Measurements from ENCODE around the gene PAIP2.
A peak's percentile ranks its signal among the peaks of the same experiment; 100 is the strongest.
"Not testable (repeated sequence)": the region's sequence is repeated elsewhere in the genome, so short reads cannot be mapped to it uniquely, and the experiment has no call there.

Gene PAIP2

DNA sequence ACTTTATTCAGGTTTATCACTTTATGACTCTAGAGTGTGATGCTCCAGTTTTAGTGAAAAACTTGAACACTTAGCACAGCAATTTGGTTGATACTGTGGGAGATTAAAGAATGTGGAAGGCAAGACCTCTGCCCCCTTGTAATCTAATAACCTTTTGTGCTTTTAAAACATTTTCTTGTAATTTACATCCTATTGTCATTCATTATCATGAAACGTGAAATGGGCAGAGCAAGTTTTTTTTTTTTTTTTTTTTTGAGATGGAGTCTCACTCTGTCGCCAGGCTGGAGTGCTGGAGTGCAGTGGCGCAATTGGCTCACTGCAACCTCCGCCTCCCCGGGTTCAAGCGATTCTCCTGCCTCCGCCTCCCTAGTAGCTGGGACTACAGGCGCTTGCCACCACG lies 1.8 kb downstream of the PAIP2 start:
- ChIA-PET POLR2A (interaction anchor here (0.9 to 1.0 kb wide), 2 partner anchors 9 to 48 kb away, joined by 3 to 5 read pairs; no protein-coding TSS in a partner anchor), CTCF (interaction anchor here (1.0 to 1.1 kb wide), 3 partner anchors 10 to 48 kb away, joined by 3 to 5 read pairs (median 3); no protein-coding TSS in a partner anchor)
- peak overlapping the region in 1 of 2 experiments; percentile 25 for H3K27ac ChIP-seq (ENCODE audit: insufficient read depth in 1 of 2, low read depth in 1 of 2, low read length in 2 of 2, poor library complexity in 1 of 2, severe bottlenecking in 2 of 2)
- H3K36me3 ChIP-seq (ENCODE audit: control insufficient read depth in 4 of 4, insufficient read depth in 4 of 4, low read length in 3 of 4): peaks cover 3 to 18% (median 5%) of the 10 kb centered on the region in 4 experiments
- H3K4me1 ChIP-seq (ENCODE audit: control extremely low read depth in 1 of 4, control insufficient read depth in 4 of 4, insufficient read depth in 4 of 4, low read length in 3 of 4): peaks cover 11 to 33% (median 25%) of the 10 kb centered on the region in 4 experiments
- no peaks in the 10 kb centered on the region for H3K9me3 ChIP-seq (ENCODE audit: control extremely low read depth in 1 of 5, control insufficient read depth in 4 of 5, insufficient read depth in 2 of 5, low read depth in 1 of 5, low read length in 4 of 5)
- H3K27me3 ChIP-seq (replicated peaks in 2 of 5; ENCODE audit: control insufficient read depth in 4 of 5, insufficient read depth in 5 of 5, low read length in 4 of 5): no peaks in the 10 kb centered on the region
- no peak for DNase-seq
- WGBS (ENCODE audit: insufficient coverage): 95% methylated on average over 8 of the region's 9 CpGs
- H3K4me3 ChIP-seq (ENCODE audit: control insufficient read depth in 1 of 7, extremely low read depth in 1 of 7, insufficient read depth in 4 of 7, low read depth in 2 of 7, low read length in 6 of 7): peak overlapping the region in 6 of 7 experiments; percentile 86 to 97 (median 94)

DNA sequence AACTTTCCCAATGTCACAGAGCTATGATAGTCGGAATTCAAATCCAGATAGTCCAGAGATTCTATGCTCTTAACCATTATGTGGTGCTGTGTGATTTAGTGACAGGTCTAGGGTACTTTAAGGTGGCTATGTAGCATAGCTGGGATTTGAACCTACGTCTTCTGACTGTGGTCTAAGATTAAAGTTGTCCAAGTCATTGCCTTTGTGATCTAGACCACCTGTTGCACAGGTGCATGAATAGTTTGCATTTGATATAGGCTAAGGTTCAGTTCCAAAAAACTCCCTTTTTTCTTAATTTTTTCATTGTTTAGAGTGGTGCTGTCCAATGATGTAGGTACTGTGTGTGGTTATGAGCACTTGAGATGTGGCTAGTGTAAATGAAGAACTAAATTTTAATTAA lies 2.5 kb downstream of the PAIP2 start:
- Histone ChIP-seq H3K36me3 (ENCODE audit: control insufficient read depth in 4 of 4, insufficient read depth in 4 of 4, low read length in 3 of 4) (peaks cover 3 to 18% (median 5%) of the 10 kb centered on the region in 4 experiments), H3K9me3 (ENCODE audit: control extremely low read depth in 1 of 5, control insufficient read depth in 4 of 5, insufficient read depth in 2 of 5, low read depth in 1 of 5, low read length in 4 of 5) (no peaks in the 10 kb centered on the region), H3K4me3 (ENCODE audit: control insufficient read depth in 1 of 7, extremely low read depth in 1 of 7, insufficient read depth in 4 of 7, low read depth in 2 of 7, low read length in 6 of 7) (peak overlapping the region in 4 of 7 experiments; percentile 19 to 97 (median 66)), H3K4me1 (ENCODE audit: control extremely low read depth in 1 of 4, control insufficient read depth in 4 of 4, insufficient read depth in 4 of 4, low read length in 3 of 4) (peaks cover 11 to 33% (median 25%) of the 10 kb centered on the region in 4 experiments), H3K27me3 (replicated peaks in 2 of 5; ENCODE audit: control insufficient read depth in 4 of 5, insufficient read depth in 5 of 5, low read length in 4 of 5) (no peaks in the 10 kb centered on the region), H3K27ac (ENCODE audit: insufficient read depth in 1 of 2, low read depth in 1 of 2, low read length in 2 of 2, poor library complexity in 1 of 2, severe bottlenecking in 2 of 2) (no peak overlapping the region)
- 100% methylated on average over 2 of the region's 2 CpGs for WGBS (ENCODE audit: insufficient coverage)
- no peak for DNase-seq
- POLR2A ChIA-PET: interaction anchor here (0.9 to 1.0 kb wide), 2 partner anchors 9 to 47 kb away, joined by 3 to 5 read pairs; no protein-coding TSS in a partner anchor
- CTCF ChIA-PET: interaction anchor here (0.7 to 1.1 kb wide), 4 partner anchors 9 to 47 kb away, joined by 3 to 5 read pairs (median 3); no protein-coding TSS in a partner anchor

DNA sequence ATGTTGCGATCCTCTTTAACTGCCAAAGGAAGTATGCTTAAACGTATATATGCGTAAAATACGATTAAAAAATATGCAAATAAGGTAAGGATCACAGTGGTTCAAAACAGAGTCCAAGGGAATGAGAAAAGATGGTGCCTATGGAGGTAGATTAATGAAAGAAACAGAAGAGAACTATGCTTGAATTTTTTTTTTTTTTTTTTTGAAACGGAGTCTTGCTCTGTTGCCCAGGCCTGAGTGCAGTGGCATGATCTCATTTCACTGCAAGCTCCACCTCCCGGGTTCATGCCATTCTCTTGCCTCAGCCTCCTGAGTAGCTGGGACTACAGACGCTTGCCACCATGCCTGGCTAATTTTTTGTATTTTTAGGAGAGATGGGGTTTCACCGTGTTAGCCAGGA lies 3.8 kb downstream of the PAIP2 start:
- Histone ChIP-seq H3K4me1 (ENCODE audit: control extremely low read depth in 1 of 4, control insufficient read depth in 4 of 4, insufficient read depth in 4 of 4, low read length in 3 of 4) (peaks cover 11 to 33% (median 24%) of the 10 kb centered on the region in 4 experiments), H3K36me3 (ENCODE audit: control insufficient read depth in 4 of 4, insufficient read depth in 4 of 4, low read length in 3 of 4) (peaks cover 4 to 18% (median 5%) of the 10 kb centered on the region in 4 experiments)
- H3K4me3 ChIP-seq (ENCODE audit: control insufficient read depth in 1 of 7, extremely low read depth in 1 of 7, insufficient read depth in 4 of 7, low read depth in 2 of 7, low read length in 6 of 7); CTCF ChIA-PET; H3K27ac ChIP-seq (ENCODE audit: insufficient read depth in 1 of 2, low read depth in 1 of 2, low read length in 2 of 2, poor library complexity in 1 of 2, severe bottlenecking in 2 of 2); H3K9me3 ChIP-seq (ENCODE audit: control extremely low read depth in 1 of 5, control insufficient read depth in 4 of 5, insufficient read depth in 2 of 5, low read depth in 1 of 5, low read length in 4 of 5); DNase-seq; POLR2A ChIA-PET; H3K27me3 ChIP-seq (replicated peaks in 2 of 5; ENCODE audit: control insufficient read depth in 4 of 5, insufficient read depth in 5 of 5, low read length in 4 of 5): not testable (repeated sequence)
- WGBS (ENCODE audit: insufficient coverage): 97% methylated on average over 7 of the region's 8 CpGs

DNA sequence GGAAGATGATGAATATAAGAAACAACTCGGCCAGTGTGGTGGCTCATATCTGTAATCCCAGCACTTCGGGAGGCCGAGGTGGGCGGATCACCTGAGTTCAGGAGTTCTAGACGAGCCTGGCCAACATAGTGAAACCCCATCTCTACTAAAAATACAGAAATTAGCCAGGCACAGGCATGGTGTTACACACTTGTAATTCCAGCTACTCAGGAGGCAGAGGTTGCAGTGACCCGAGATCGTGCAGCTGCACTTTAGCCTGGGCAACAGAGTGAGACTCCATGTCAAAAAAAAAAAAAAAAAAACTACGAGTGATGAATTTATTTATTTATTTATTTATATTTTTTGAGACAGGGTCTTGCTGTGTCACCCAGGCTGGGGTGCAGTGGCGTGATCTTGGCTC lies 6.2 kb downstream of the PAIP2 start:
- POLR2A ChIA-PET; H3K9me3 ChIP-seq (ENCODE audit: control extremely low read depth in 1 of 5, control insufficient read depth in 4 of 5, insufficient read depth in 2 of 5, low read depth in 1 of 5, low read length in 4 of 5); H3K4me3 ChIP-seq (ENCODE audit: control insufficient read depth in 1 of 7, extremely low read depth in 1 of 7, insufficient read depth in 4 of 7, low read depth in 2 of 7, low read length in 6 of 7); H3K27me3 ChIP-seq (replicated peaks in 2 of 5; ENCODE audit: control insufficient read depth in 4 of 5, insufficient read depth in 5 of 5, low read length in 4 of 5); DNase-seq; H3K27ac ChIP-seq (ENCODE audit: insufficient read depth in 1 of 2, low read depth in 1 of 2, low read length in 2 of 2, poor library complexity in 1 of 2, severe bottlenecking in 2 of 2): not testable (repeated sequence)
- CTCF ChIA-PET: interaction anchor here (0.7 to 1.0 kb wide), 2 partner anchors 50 to 52 kb away, joined by 3 read pairs; no protein-coding TSS in a partner anchor
- Histone ChIP-seq H3K36me3 (ENCODE audit: control insufficient read depth in 4 of 4, insufficient read depth in 4 of 4, low read length in 3 of 4) (peaks cover 5 to 21% (median 8%) of the 10 kb centered on the region in 4 experiments), H3K4me1 (ENCODE audit: control extremely low read depth in 1 of 4, control insufficient read depth in 4 of 4, insufficient read depth in 4 of 4, low read length in 3 of 4) (peaks cover 7 to 16% (median 13%) of the 10 kb centered on the region in 4 experiments)
- 96% methylated on average over 5 of the region's 9 CpGs for WGBS (ENCODE audit: insufficient coverage)

DNA sequence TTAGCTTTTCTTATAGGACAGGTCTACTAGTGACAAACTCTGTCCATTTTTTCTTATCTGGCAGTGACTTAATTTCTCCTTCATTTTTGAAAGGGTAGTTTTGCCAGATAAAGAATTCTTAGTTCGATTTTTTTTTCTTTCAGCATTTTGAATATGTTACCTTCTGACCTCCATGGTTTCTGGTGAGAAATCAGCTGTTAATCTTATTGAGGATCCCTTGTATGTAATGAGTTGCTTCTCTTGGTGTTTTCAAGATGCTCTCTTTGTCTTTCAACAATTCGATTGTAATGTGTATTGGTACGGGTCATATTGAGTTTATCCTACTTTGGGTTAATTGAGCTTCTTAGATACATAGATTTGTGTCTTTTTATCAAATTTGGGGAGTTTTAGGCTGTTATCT lies 12.5 kb downstream of the PAIP2 start:
- Histone ChIP-seq H3K36me3 (ENCODE audit: control insufficient read depth in 4 of 4, insufficient read depth in 4 of 4, low read length in 3 of 4) (peaks cover 8 to 31% (median 23%) of the 10 kb centered on the region in 4 experiments), H3K9me3 (ENCODE audit: control extremely low read depth in 1 of 5, control insufficient read depth in 4 of 5, insufficient read depth in 2 of 5, low read depth in 1 of 5, low read length in 4 of 5) (peaks cover 0 to 6% (median 0%) of the 10 kb centered on the region in 5 experiments), H3K27ac (ENCODE audit: insufficient read depth in 1 of 2, low read depth in 1 of 2, low read length in 2 of 2, poor library complexity in 1 of 2, severe bottlenecking in 2 of 2) (no peak overlapping the region), H3K4me1 (ENCODE audit: control extremely low read depth in 1 of 4, control insufficient read depth in 4 of 4, insufficient read depth in 4 of 4, low read length in 3 of 4) (no peaks in the 10 kb centered on the region), H3K27me3 (replicated peaks in 2 of 5; ENCODE audit: control insufficient read depth in 4 of 5, insufficient read depth in 5 of 5, low read length in 4 of 5) (no peaks in the 10 kb centered on the region), H3K4me3 (ENCODE audit: control insufficient read depth in 1 of 7, extremely low read depth in 1 of 7, insufficient read depth in 4 of 7, low read depth in 2 of 7, low read length in 6 of 7) (no peak overlapping the region)
- ChIA-PET POLR2A (interaction anchor here (1.8 kb wide), 1 partner anchor 12 kb away, joined by 5 read pairs; the partner anchor contains the start of gene PAIP2), CTCF (interaction anchor here (1.2 to 3.2 kb wide), 4 partner anchors 10 to 33 kb away, joined by 3 to 18 read pairs (median 7); partner anchors contain the start of gene PAIP2)
- DNase-seq: no peak
- 100% methylated on average over 3 of the region's 3 CpGs for WGBS (ENCODE audit: insufficient coverage)

DNA sequence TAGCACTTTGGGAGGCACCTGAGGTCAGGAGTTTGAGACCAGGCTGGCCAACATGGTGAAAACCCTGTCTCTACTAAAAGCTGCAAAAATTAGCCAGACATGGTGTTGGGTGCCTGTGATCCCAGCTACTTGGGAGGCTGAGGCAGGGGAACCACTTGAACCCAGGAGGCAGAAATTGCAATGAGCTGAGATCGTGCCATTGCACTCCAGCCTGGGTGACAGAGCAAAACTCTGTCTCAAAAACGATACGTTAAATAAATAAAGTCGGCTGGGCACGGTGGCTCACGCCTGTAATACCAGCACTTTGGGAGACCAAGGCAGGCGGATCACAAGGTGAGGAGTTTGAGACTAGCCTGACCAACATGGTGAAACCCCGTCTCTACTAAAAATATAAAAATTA lies 14.2 kb downstream of the PAIP2 start:
- POLR2A ChIA-PET: interaction anchor here (1.3 kb wide), 1 partner anchor 14 kb away, joined by 4 read pairs; the partner anchor contains the start of gene PAIP2
- peaks cover 8 to 32% (median 23%) of the 10 kb centered on the region in 4 experiments for H3K36me3 ChIP-seq (ENCODE audit: control insufficient read depth in 4 of 4, insufficient read depth in 4 of 4, low read length in 3 of 4)
- not testable (repeated sequence) for H3K4me1 ChIP-seq (ENCODE audit: control extremely low read depth in 1 of 4, control insufficient read depth in 4 of 4, insufficient read depth in 4 of 4, low read length in 3 of 4); H3K27me3 ChIP-seq (replicated peaks in 2 of 5; ENCODE audit: control insufficient read depth in 4 of 5, insufficient read depth in 5 of 5, low read length in 4 of 5); DNase-seq; H3K4me3 ChIP-seq (ENCODE audit: control insufficient read depth in 1 of 7, extremely low read depth in 1 of 7, insufficient read depth in 4 of 7, low read depth in 2 of 7, low read length in 6 of 7); H3K27ac ChIP-seq (ENCODE audit: insufficient read depth in 1 of 2, low read depth in 1 of 2, low read length in 2 of 2, poor library complexity in 1 of 2, severe bottlenecking in 2 of 2); H3K9me3 ChIP-seq (ENCODE audit: control extremely low read depth in 1 of 5, control insufficient read depth in 4 of 5, insufficient read depth in 2 of 5, low read depth in 1 of 5, low read length in 4 of 5)
- WGBS (ENCODE audit: insufficient coverage): 96% methylated on average over 7 of the region's 8 CpGs
- CTCF ChIA-PET: interaction anchor here (1.1 to 2.0 kb wide), 2 partner anchors 10 to 14 kb away, joined by 3 to 11 read pairs; partner anchors contain the start of gene PAIP2

DNA sequence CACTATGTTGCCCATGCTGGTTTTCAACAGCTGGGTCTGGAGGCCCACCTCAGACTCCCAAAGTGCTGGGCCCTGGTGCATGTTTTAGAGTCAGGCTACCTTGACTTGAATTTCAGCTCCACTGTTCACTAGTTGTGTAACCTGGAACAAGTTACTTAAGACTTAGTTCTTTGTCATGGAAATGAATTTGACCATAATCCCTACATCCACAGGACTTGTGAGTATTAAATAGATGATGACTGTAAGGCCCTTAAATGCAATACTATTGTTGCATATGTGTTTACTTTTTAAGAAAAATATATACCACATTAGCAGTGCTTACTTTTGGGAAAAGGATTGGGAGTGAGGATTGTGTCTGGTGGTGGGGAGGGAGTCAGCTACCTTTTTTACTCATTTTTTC lies 16.4 kb downstream of the PAIP2 start:
- Histone ChIP-seq H3K4me1 (ENCODE audit: control extremely low read depth in 1 of 4, control insufficient read depth in 4 of 4, insufficient read depth in 4 of 4, low read length in 3 of 4) (no peaks in the 10 kb centered on the region), H3K27ac (ENCODE audit: insufficient read depth in 1 of 2, low read depth in 1 of 2, low read length in 2 of 2, poor library complexity in 1 of 2, severe bottlenecking in 2 of 2) (no peak overlapping the region), H3K27me3 (replicated peaks in 2 of 5; ENCODE audit: control insufficient read depth in 4 of 5, insufficient read depth in 5 of 5, low read length in 4 of 5) (no peaks in the 10 kb centered on the region), H3K36me3 (ENCODE audit: control insufficient read depth in 4 of 4, insufficient read depth in 4 of 4, low read length in 3 of 4) (peaks cover 5 to 28% (median 22%) of the 10 kb centered on the region in 4 experiments), H3K4me3 (ENCODE audit: control insufficient read depth in 1 of 7, extremely low read depth in 1 of 7, insufficient read depth in 4 of 7, low read depth in 2 of 7, low read length in 6 of 7) (no peak overlapping the region), H3K9me3 (ENCODE audit: control extremely low read depth in 1 of 5, control insufficient read depth in 4 of 5, insufficient read depth in 2 of 5, low read depth in 1 of 5, low read length in 4 of 5) (peaks cover 0 to 6% (median 0%) of the 10 kb centered on the region in 5 experiments)
- ChIA-PET CTCF (interaction anchor here (0.6 to 1.6 kb wide), 7 partner anchors 9 to 70 kb away, joined by 3 to 4 read pairs (median 3); no protein-coding TSS in a partner anchor), POLR2A (no interaction called here)
- DNase-seq: no peak

All from common myeloid progenitor, CD34-positive (primary cell).